ENCODE results near the gene TPP1.
A peak's percentile ranks its signal among the peaks of the same experiment; 100 is the strongest.

TPP1 gene

GRCh38 chr11:6626971-6627761, 7.9 kb upstream of the TPP1 start:
- no peak for DNase-seq

GRCh38 chr11:6625832-6626420, 6.7 kb upstream of the TPP1 start:
- DNase-seq = no peak

- DNase-seq = no peak
These were observed 6.1 kb upstream of the TPP1 start for GRCh38 chr11:6625156-6625831.

GRCh38 chr11:6623391-6624363, 4.5 kb upstream of the TPP1 start:
- DNase-seq = no peak

- no peak for DNase-seq
These were observed 3.3 kb upstream of the TPP1 start for GRCh38 chr11:6622261-6623171.

- no peak for DNase-seq
These were observed 2.5 kb upstream of the TPP1 start for GRCh38 chr11:6621711-6622211.

- no peak for DNase-seq
These were observed 1.4 kb upstream of the TPP1 start for GRCh38 chr11:6620636-6621035.

GRCh38 chr11:6618117-6619003, 862 bp downstream of the TPP1 start:
- peak; percentile 85 for DNase-seq

GRCh38 chr11:6617315-6617781, 1.9 kb downstream of the TPP1 start:
- no peak for DNase-seq

- DNase-seq = no peak
These were observed 2.5 kb downstream of the TPP1 start for GRCh38 chr11:6616596-6617250.

GRCh38 chr11:6615882-6616585, 3.2 kb downstream of the TPP1 start:
- no peak for DNase-seq

- DNase-seq = no peak
These were observed 4.2 kb downstream of the TPP1 start for GRCh38 chr11:6615046-6615445.

- no peak for DNase-seq
These were observed 4.8 kb downstream of the TPP1 start for GRCh38 chr11:6614446-6614845.

GRCh38 chr11:6613496-6613895, 5.7 kb downstream of the TPP1 start:
- no peak for DNase-seq

- DNase-seq = peak; percentile 96
These were observed 6.8 kb downstream of the TPP1 start, which contains the start of gene TAF10 for GRCh38 chr11:6612213-6613041. Gene TAF10, minus strand, starts transcription at chr11:6612216. Its CDS starts 27 bp downstream, at chr11:6612189.

GRCh38 chr11:6611963-6612212, 7.3 kb downstream of the TPP1 start:
- DNase-seq = no peak

- peak; percentile 38 for DNase-seq
These were observed 7.9 kb downstream of the TPP1 start for GRCh38 chr11:6611092-6611962.

All from hematopoietic multipotent progenitor cell treated with erythropoietin and hydrocortisone succinate and interleukin-3 and kit ligand, for 8 days (in vitro differentiated cells).